Cardiac septum (tissue), 1 donor: ENCODE results near the gene HMGCS2. TPM values are rescaled to one million over a fixed set of nuclear protein-coding genes. Genes with fewer than 3 reads are reported as not detected.
A peak's percentile ranks its signal among the peaks of the same experiment; 100 is the strongest.

ENCODE experiments used
- DNase-seq: peaks from one replicate; pipeline ENCODE4 v3.0.0-alpha.2; 2020; ENCODE audit warnings: low spot score
- intact Hi-C: fragments of 100-400 bp; cut with DNase I; formaldehyde crosslinking; loops from one replicate; pipeline ENCODE4 v1.14.0; 2022
- total RNA-seq: library from RNA; stranded (reverse); fragmentation: NEBNext Ultra II Directional; extraction: Animal tissue kit (Norgen Biotek cat#: 25700); gene quantifications from one replicate; pipeline ENCODE4 v1.2.1, GENCODE V29; 2021
- donor health status: DM: no; HTN: no; CAD: no.

HMGCS2 gene
- total RNA-seq, 1 donor from 2014 or later = 0.38 TPM

GRCh38 chr1:119767486-119767885 lies 1.2 kb downstream of the HMGCS2 start:
- no peak for DNase-seq
- intact Hi-C loops = no loop called here

- intact Hi-C loops = no loop called here
- no peak for DNase-seq
These were observed 2.3 kb downstream of the HMGCS2 start for GRCh38 chr1:119766374-119766794.

GRCh38 chr1:119764220-119764619 lies 4.5 kb downstream of the HMGCS2 start:
- no peak for DNase-seq
- intact Hi-C loops = no loop called here

GRCh38 chr1:119762953-119763352 lies 5.8 kb downstream of the HMGCS2 start:
- DNase-seq = no peak
- intact Hi-C loops = no loop called here

- no peak for DNase-seq
- intact Hi-C loops = no loop called here
These were observed 6.3 kb downstream of the HMGCS2 start for GRCh38 chr1:119762409-119762808.

- intact Hi-C loops = no loop called here
- DNase-seq = no peak
These were observed 10.1 kb downstream of the HMGCS2 start for GRCh38 chr1:119758584-119758983.

GRCh38 chr1:119752592-119752991 lies 16.1 kb downstream of the HMGCS2 start:
- intact Hi-C loops = no loop called here
- no peak for DNase-seq

- intact Hi-C loops = no loop called here
- DNase-seq = no peak
These were observed 20.7 kb downstream of the HMGCS2 start for GRCh38 chr1:119748040-119748439.

GRCh38 chr1:119747451-119747850 lies 21.3 kb downstream of the HMGCS2 start:
- no peak for DNase-seq
- intact Hi-C loops = no loop called here

- intact Hi-C loops = loop anchor here (2.0 kb wide), 1 partner anchor 64 kb away; no protein-coding TSS in a partner anchor
These were observed 23.7 kb downstream of the HMGCS2 start for GRCh38 chr1:119745034-119745433.

GRCh38 chr1:119744598-119744942 lies 24.1 kb downstream of the HMGCS2 start:
- intact Hi-C loops = loop anchor here (2.0 to 5.0 kb wide), 2 partner anchors 64 to 132 kb away; no protein-coding TSS in a partner anchor

More at GRCh38 chr1:119745034-119745433, 23.7 kb downstream of the HMGCS2 start:
- DNase-seq = no peak

GRCh38 chr1:119743776-119744597 lies 24.7 kb downstream of the HMGCS2 start:
- intact Hi-C loops = loop anchor here (2.0 to 5.0 kb wide), 2 partner anchors 65 to 132 kb away; no protein-coding TSS in a partner anchor
- DNase-seq = peak; percentile 82

More at GRCh38 chr1:119744598-119744942, 24.1 kb downstream of the HMGCS2 start:
- DNase-seq = no peak

- intact Hi-C loops = loop anchor here (5.0 kb wide), 1 partner anchor 131 kb away; no protein-coding TSS in a partner anchor
These were observed 25.4 kb downstream of the HMGCS2 start for GRCh38 chr1:119743308-119743707.

GRCh38 chr1:119742677-119743076 lies 26.0 kb downstream of the HMGCS2 start:
- no peak for DNase-seq
- intact Hi-C loops = loop anchor here (5.0 kb wide), 1 partner anchor 130 kb away; no protein-coding TSS in a partner anchor

More at GRCh38 chr1:119743308-119743707, 25.4 kb downstream of the HMGCS2 start:
- DNase-seq = no peak

GRCh38 chr1:119742202-119742601 lies 26.5 kb downstream of the HMGCS2 start:
- no peak for DNase-seq
- intact Hi-C loops = loop anchor here (5.0 kb wide), 1 partner anchor 130 kb away; no protein-coding TSS in a partner anchor

GRCh38 chr1:119740896-119741780 lies 27.6 kb downstream of the HMGCS2 start:
- intact Hi-C loops = loop anchor here (5.0 kb wide), 1 partner anchor 129 kb away; no protein-coding TSS in a partner anchor
- no peak for DNase-seq

- intact Hi-C loops = loop anchor here (5.0 kb wide), 1 partner anchor 128 kb away; no protein-coding TSS in a partner anchor
- DNase-seq = no peak
These were observed 28.4 kb downstream of the HMGCS2 start for GRCh38 chr1:119740261-119740660.

- peak; percentile 50 for DNase-seq
- intact Hi-C loops = no loop called here
These were observed 29.6 kb downstream of the HMGCS2 start for GRCh38 chr1:119739150-119739549.

- DNase-seq = peak; percentile 74
- intact Hi-C loops = no loop called here
These were observed 30.5 kb downstream of the HMGCS2 start for GRCh38 chr1:119738100-119738720.
